ENCODE data around the gene TMEM25. TPM values are rescaled to one million over a fixed set of nuclear protein-coding genes. Genes with fewer than 3 reads are reported as not detected.
A peak's percentile ranks its signal among the peaks of the same experiment; 100 is the strongest.

Gene TMEM25
- total RNA-seq, 1 experiment from 2014 or later, result 24.5 TPM

DNA sequence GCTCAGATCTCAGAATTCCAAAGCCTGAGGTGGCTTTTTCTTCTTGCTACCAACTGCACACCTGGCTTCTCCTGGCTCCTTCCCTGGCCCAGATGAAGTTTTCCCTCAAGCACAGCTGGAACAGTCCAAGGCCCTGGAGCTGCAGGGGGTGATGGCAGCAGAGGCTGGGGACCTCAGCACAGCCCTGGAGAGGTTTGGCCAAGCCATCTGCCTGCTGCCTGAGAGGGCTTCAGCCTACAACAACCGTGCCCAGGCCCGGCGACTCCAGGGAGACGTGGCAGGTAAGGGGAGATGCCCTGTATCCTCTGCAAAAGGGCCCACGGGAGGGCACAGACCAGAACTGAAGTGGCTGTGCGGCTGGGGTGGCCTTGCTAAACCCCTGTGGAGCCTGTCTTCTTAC, 2.5 kb upstream of the TMEM25 start:
- Histone ChIP-seq H3K27ac (ENCODE audit: insufficient read length, low read depth, low read length) (no peak overlapping the region), H4K5ac (ENCODE audit: insufficient read length, low read depth, low read length) (no peak overlapping the region), H2BK20ac (ENCODE audit: low read depth, low read length, poor library complexity, severe bottlenecking) (no peak overlapping the region), H3K79me1 (ENCODE audit: insufficient read depth, low read depth, low read length, poor library complexity, severe bottlenecking) (no peaks in the 10 kb centered on the region), H3K18ac (ENCODE audit: insufficient read length, low read depth, low read length) (no peak overlapping the region), H3K4ac (ENCODE audit: low read depth, low read length) (no peak overlapping the region), H4K20me1 (ENCODE audit: control insufficient read depth, insufficient read depth, insufficient read length) (no peaks in the 10 kb centered on the region), H3K79me2 (ENCODE audit: insufficient read depth, low read length) (no peaks in the 10 kb centered on the region), H4K91ac (ENCODE audit: insufficient read length, low read depth, low read length) (no peak overlapping the region), H3K56ac (ENCODE audit: insufficient read length, low read depth, low read length) (no peak overlapping the region), H4K8ac (replicated peaks; ENCODE audit: insufficient read length, low read depth, low read length) (no peak overlapping the region), H2BK15ac (ENCODE audit: low read depth, low read length) (no peak overlapping the region), H2AFZ (ENCODE audit: low read length) (no peak overlapping the region), H3K4me1 (ENCODE audit: insufficient read depth, low read length) (no peaks in the 10 kb centered on the region; the same call in 1 of the 2 replicates), H2BK120ac (ENCODE audit: low read depth, low read length, poor library complexity, severe bottlenecking) (no peak overlapping the region), H2AK5ac (ENCODE audit: insufficient read length, low read length) (no peak overlapping the region), H3K23me2 (ENCODE audit: insufficient read length, low read depth, low read length, poor library complexity, severe bottlenecking) (peaks cover 10% of the 10 kb centered on the region), H3K4me2 (ENCODE audit: insufficient read depth, insufficient read length, low read length) (no peak overlapping the region), H3K27me3 (ENCODE audit: insufficient read depth, low read length) (no peaks in the 10 kb centered on the region), H3K9me3 (ENCODE audit: control insufficient read depth, low read depth, low read length) (no peaks in the 10 kb centered on the region), H3K14ac (ENCODE audit: insufficient read depth, low read length) (no peak overlapping the region), H3T11ph (ENCODE audit: low read length) (no peak overlapping the region), H3K23ac (ENCODE audit: insufficient read length, low read depth, low read length) (no peak overlapping the region), H2BK12ac (ENCODE audit: insufficient read length, low read depth, low read length) (no peak overlapping the region), H3K9ac (ENCODE audit: extremely low read depth, insufficient read length, low read length) (no peak overlapping the region), H2BK5ac (ENCODE audit: insufficient read length, low read length) (no peak overlapping the region)
- H3K4me3 Mint-ChIP-seq, result no peak overlapping the region
- no CpG with 5 or more reads among the region's 6 CpGs for WGBS (ENCODE audit: extremely low coverage, insufficient read length, low lambda C conversion rate)
- TF ChIP-seq, protein P1, sequence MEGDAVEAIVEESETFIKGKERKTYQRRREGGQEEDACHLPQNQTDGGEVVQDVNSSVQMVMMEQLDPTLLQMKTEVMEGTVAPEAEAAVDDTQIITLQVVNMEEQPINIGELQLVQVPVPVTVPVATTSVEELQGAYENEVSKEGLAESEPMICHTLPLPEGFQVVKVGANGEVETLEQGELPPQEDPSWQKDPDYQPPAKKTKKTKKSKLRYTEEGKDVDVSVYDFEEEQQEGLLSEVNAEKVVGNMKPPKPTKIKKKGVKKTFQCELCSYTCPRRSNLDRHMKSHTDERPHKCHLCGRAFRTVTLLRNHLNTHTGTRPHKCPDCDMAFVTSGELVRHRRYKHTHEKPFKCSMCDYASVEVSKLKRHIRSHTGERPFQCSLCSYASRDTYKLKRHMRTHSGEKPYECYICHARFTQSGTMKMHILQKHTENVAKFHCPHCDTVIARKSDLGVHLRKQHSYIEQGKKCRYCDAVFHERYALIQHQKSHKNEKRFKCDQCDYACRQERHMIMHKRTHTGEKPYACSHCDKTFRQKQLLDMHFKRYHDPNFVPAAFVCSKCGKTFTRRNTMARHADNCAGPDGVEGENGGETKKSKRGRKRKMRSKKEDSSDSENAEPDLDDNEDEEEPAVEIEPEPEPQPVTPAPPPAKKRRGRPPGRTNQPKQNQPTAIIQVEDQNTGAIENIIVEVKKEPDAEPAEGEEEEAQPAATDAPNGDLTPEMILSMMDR (conservative IDR thresholded peaks at IDR 0.05), result no peak
- peaks cover 5% of the 10 kb centered on the region; the same call in 1 of the 2 replicates for H3K27me3 Mint-ChIP-seq (ENCODE audit: low read depth)
- H3K4me1 Mint-ChIP-seq, result peaks cover 38% of the 10 kb centered on the region in 2 experiments
- no peaks in the 10 kb centered on the region for H3K9me3 Mint-ChIP-seq
- H3K27ac Mint-ChIP-seq, result peak overlapping the region in 1 of 3 experiments; percentile 16; a peak in 1 of 7 replicates
- DNase-seq, result no peak
- peaks cover 4 to 20% (median 14%) of the 10 kb centered on the region in 3 experiments; a peak in 6 of 7 replicates for H3K36me3 Mint-ChIP-seq (ENCODE audit: insufficient read depth in 1 of 3, low read depth in 3 of 3)

All from H9 (cell line).